Vagina (tissue), 2 donors: ENCODE results near the gene CEACAM4.

Source experiments
- CTCF ChIP-seq, 3 experiments: fragments of 450-650 bp in 2 of 3; fragments of 200-600 bp in 1 of 3; sonication (generic) in 1 of 3; IDR thresholded peaks; one replicate each; pipeline ENCODE4 v1.5.1; 2017 to 2019; ENCODE audit warnings: antibody characterized with exemption in 3 of 3, mild to moderate bottlenecking in 2 of 3, moderate library complexity in 2 of 3
- POLR2A ChIP-seq, 2 donors: fragments of 450-650 bp; IDR thresholded peaks; one replicate each; pipeline ENCODE4 v1.6.1; 2017; ENCODE audit warnings: antibody characterized with exemption in 2 of 2, mild to moderate bottlenecking in 2 of 2, moderate library complexity in 2 of 2

GRCh38 chr19:41638641-41639081 lies 11.8 kb upstream of the CEACAM4 start:
- TF ChIP-seq CTCF (IDR thresholded peaks at IDR 0.05) (no peak), POLR2A (IDR thresholded peaks at IDR 0.05) (no peak)
